Muscle of back (tissue), 11 donors: ENCODE measurements around the gene ABCC12. TPM values are rescaled to one million over a fixed set of nuclear protein-coding genes. Genes with fewer than 3 reads are reported as not detected.

ENCODE experiments used
- DNase-seq, 3 donors: peaks; one replicate each; pipeline versions ENCODE4 v3.0.0 to v3.0.0-alpha.2; 2013
- polyA plus RNA-seq, 10 donors: library from polyadenylated mRNA; unstranded; fragments of 120-200 nt; gene quantifications; one replicate each; pipeline ENCODE4 v1.2.1, GENCODE V29; 2013; ENCODE audit not compliant: insufficient read length in 10 of 10

Gene ABCC12
- polyA plus RNA-seq, 10 donors = 0.07 to 0.63 (median 0.42) TPM

GRCh38 chr16:48133455-48134211 is 22.2 kb downstream of the ABCC12 start:
- DNase-seq = no peak

GRCh38 chr16:48132696-48133095 is 23.1 kb downstream of the ABCC12 start:
- DNase-seq = no peak

GRCh38 chr16:48131201-48131935 is 24.4 kb downstream of the ABCC12 start:
- DNase-seq = no peak

- DNase-seq = no peak
Observed at GRCh38 chr16:48129926-48130325, 25.9 kb downstream of the ABCC12 start.

- DNase-seq = no peak
Observed at GRCh38 chr16:48128769-48129168, 27.0 kb downstream of the ABCC12 start.

GRCh38 chr16:48126801-48127644 is 28.8 kb downstream of the ABCC12 start:
- peak in 2 of 3 donors; percentile 17 to 97 for DNase-seq

- peak in 2 of 3 donors; percentile 10 to 47 for DNase-seq
Observed at GRCh38 chr16:48125888-48126287, 29.9 kb downstream of the ABCC12 start.

- DNase-seq = no peak
Observed at GRCh38 chr16:48124266-48124665, 31.5 kb downstream of the ABCC12 start.

GRCh38 chr16:48123104-48123788 is 32.5 kb downstream of the ABCC12 start:
- peak in 1 of 3 donors; percentile 98 for DNase-seq

GRCh38 chr16:48121276-48121675 is 34.5 kb downstream of the ABCC12 start:
- DNase-seq = no peak

GRCh38 chr16:48118841-48119240 is 37.0 kb downstream of the ABCC12 start:
- no peak for DNase-seq

GRCh38 chr16:48117217-48118105 is 38.3 kb downstream of the ABCC12 start:
- DNase-seq = peak in 2 of 3 donors; percentile 14 to 29

- DNase-seq = no peak
Observed at GRCh38 chr16:48115299-48115698, 40.5 kb downstream of the ABCC12 start.

- DNase-seq = no peak
Observed at GRCh38 chr16:48114410-48114809, 41.4 kb downstream of the ABCC12 start.

GRCh38 chr16:48113471-48113870 is 42.3 kb downstream of the ABCC12 start:
- DNase-seq = no peak

- no peak for DNase-seq
Observed at GRCh38 chr16:48113001-48113400, 42.8 kb downstream of the ABCC12 start.

- DNase-seq = no peak
Observed at GRCh38 chr16:48112600-48112999, 43.2 kb downstream of the ABCC12 start.

- no peak for DNase-seq
Observed at GRCh38 chr16:48110982-48111381, 44.8 kb downstream of the ABCC12 start.

- DNase-seq = no peak
Observed at GRCh38 chr16:48110000-48110399, 45.8 kb downstream of the ABCC12 start.

- no peak for DNase-seq
Observed at GRCh38 chr16:48109475-48109874, 46.3 kb downstream of the ABCC12 start.

- DNase-seq = no peak
Observed at GRCh38 chr16:48106446-48106845, 49.3 kb downstream of the ABCC12 start.
